ENCODE measurements around the gene RGS21.
"Not testable (repeated sequence)": the region's sequence is repeated elsewhere in the genome, so short reads cannot be mapped to it uniquely, and the experiment has no call there.

The RGS21 gene

GRCh38 chr1:192316942-192317450 is at the start of gene RGS21:
Gene RGS21, plus strand, starts transcription at chr1:192316992. Its CDS starts 26,045 bp downstream, at chr1:192343037.
- no peak for DNase-seq

GRCh38 chr1:192268468-192269052 is 48.2 kb upstream of the RGS21 start:
- no peak for DNase-seq

- no peak for DNase-seq
These were observed 46.4 kb upstream of the RGS21 start for GRCh38 chr1:192270398-192270797.

- DNase-seq: no peak
These were observed 44.1 kb upstream of the RGS21 start for GRCh38 chr1:192272732-192273131.

- DNase-seq: no peak
These were observed 42.2 kb upstream of the RGS21 start for GRCh38 chr1:192274588-192274987.

GRCh38 chr1:192277635-192278034 is 39.2 kb upstream of the RGS21 start:
- DNase-seq: no peak

- DNase-seq: no peak
These were observed 31.9 kb upstream of the RGS21 start for GRCh38 chr1:192284927-192285326.

GRCh38 chr1:192303029-192303428 is 13.8 kb upstream of the RGS21 start:
- DNase-seq: no peak

- DNase-seq: not testable (repeated sequence)
These were observed 8.5 kb upstream of the RGS21 start for GRCh38 chr1:192308314-192308713.

- no peak for DNase-seq
These were observed 5.5 kb upstream of the RGS21 start for GRCh38 chr1:192311281-192311680.

- no peak for DNase-seq
These were observed 11.2 kb downstream of the RGS21 start for GRCh38 chr1:192327997-192328396.

GRCh38 chr1:192342842-192343241 is 26.1 kb downstream of the RGS21 start:
- no peak for DNase-seq

- DNase-seq: no peak
These were observed 26.6 kb downstream of the RGS21 start for GRCh38 chr1:192343344-192343743.

- no peak for DNase-seq
These were observed 32.5 kb downstream of the RGS21 start for GRCh38 chr1:192349314-192349713.

- DNase-seq: no peak
These were observed 33.6 kb downstream of the RGS21 start for GRCh38 chr1:192350356-192350755.

GRCh38 chr1:192351550-192351949 is 34.8 kb downstream of the RGS21 start:
- DNase-seq: no peak

GRCh38 chr1:192357924-192358323 is 41.1 kb downstream of the RGS21 start:
- DNase-seq: no peak

- no peak for DNase-seq
These were observed 41.6 kb downstream of the RGS21 start for GRCh38 chr1:192358402-192358801.

- no peak for DNase-seq
These were observed 42.0 kb downstream of the RGS21 start for GRCh38 chr1:192358822-192359221.

- no peak for DNase-seq
These were observed 46.4 kb downstream of the RGS21 start for GRCh38 chr1:192363177-192363576.

- no peak for DNase-seq
These were observed 50.6 kb downstream of the RGS21 start for GRCh38 chr1:192367436-192367835.

- no peak for DNase-seq
These were observed 58.5 kb downstream of the RGS21 start for GRCh38 chr1:192375306-192375705.

- DNase-seq: no peak
These were observed 59.6 kb downstream of the RGS21 start for GRCh38 chr1:192376374-192376773.

GRCh38 chr1:192378276-192378675 is 61.5 kb downstream of the RGS21 start:
- DNase-seq: no peak

GRCh38 chr1:192378878-192379277 is 62.1 kb downstream of the RGS21 start:
- DNase-seq: no peak

Measured in NK-92 treated with Interleukin-12 subunit alpha and Interleukin-12 subunit beta, amount 100 ng/mL, for 24 hours (cell line).